H9 (cell line): Measurements from ENCODE around the gene PPP2R3A. TPM values are rescaled to one million over a fixed set of nuclear protein-coding genes. Genes with fewer than 3 reads are reported as not detected.

Experiments
- DNase-seq: peaks from one replicate; pipeline ENCODE4 v3.0.0-alpha.2; 2017
- H2AFZ ChIP-seq: one replicate; pipeline ENCODE4 v1.6.1; 2013; ENCODE audit warnings: mild to moderate bottlenecking, low read length, control low read depth, moderate library complexity
- H2AK5ac ChIP-seq: 2 replicates; pipeline ENCODE4 v1.6.1; 2013; ENCODE audit warnings: low read length, control low read depth, mixed read lengths; ENCODE audit not compliant: insufficient read length
- H2BK120ac ChIP-seq: one replicate; pipeline ENCODE4 v1.6.1; 2013; ENCODE audit warnings: low read depth, mild to moderate bottlenecking, low read length, control low read depth, inconsistent platforms; ENCODE audit not compliant: poor library complexity, severe bottlenecking
- H2BK12ac ChIP-seq: 2 replicates; pipeline ENCODE4 v1.6.1; 2013; ENCODE audit warnings: low read length, control low read depth, mixed read lengths, low read depth; ENCODE audit not compliant: insufficient read length
- H2BK15ac ChIP-seq: 2 replicates; pipeline ENCODE4 v1.6.1; 2013; ENCODE audit warnings: low read depth, low read length, control low read depth
- H2BK20ac ChIP-seq: one replicate; pipeline ENCODE4 v1.6.1; 2013; ENCODE audit warnings: low read depth, mild to moderate bottlenecking, low read length, control low read depth, inconsistent platforms; ENCODE audit not compliant: poor library complexity, severe bottlenecking
- H2BK5ac ChIP-seq: 2 replicates; pipeline ENCODE4 v1.6.1; 2013; ENCODE audit warnings: low read length, control low read depth, mixed read lengths; ENCODE audit not compliant: insufficient read length
- H3K14ac ChIP-seq: 2 replicates; pipeline ENCODE4 v1.6.1; 2013; ENCODE audit warnings: low read length, control low read depth; ENCODE audit not compliant: insufficient read depth
- H3K18ac ChIP-seq: 2 replicates; pipeline ENCODE4 v1.6.1; 2013; ENCODE audit warnings: low read depth, mild to moderate bottlenecking, mixed read lengths, low read length, control low read depth; ENCODE audit not compliant: insufficient read length
- H3K23ac ChIP-seq: 2 replicates; pipeline ENCODE4 v1.6.1; 2013; ENCODE audit warnings: low read length, control low read depth, mixed read lengths, low read depth; ENCODE audit not compliant: insufficient read length
- H3K23me2 ChIP-seq: 2 replicates; pipeline ENCODE4 v1.6.1; 2013; ENCODE audit warnings: low read depth, mild to moderate bottlenecking, mixed read lengths, low read length, control low read depth; ENCODE audit not compliant: insufficient read length, poor library complexity, severe bottlenecking
- H3K27ac ChIP-seq: 2 replicates; pipeline ENCODE4 v1.5.1; 2013; ENCODE audit warnings: low read length, control low read depth, mixed read lengths, low read depth; ENCODE audit not compliant: insufficient read length
- H3K27me3 ChIP-seq: 2 replicates; pipeline ENCODE4 v1.6.1; 2013; ENCODE audit warnings: low read length, control low read depth, inconsistent platforms; ENCODE audit not compliant: insufficient read depth
- H3K4ac ChIP-seq: 2 replicates; pipeline ENCODE4 v1.6.1; 2013; ENCODE audit warnings: low read depth, mild to moderate bottlenecking, control low read depth, inconsistent platforms, low read length, moderate library complexity
- H3K4me1 ChIP-seq: 2 replicates; pipeline ENCODE4 v1.6.1; 2013; ENCODE audit warnings: low read length, control low read depth, inconsistent platforms; ENCODE audit not compliant: insufficient read depth
- H3K4me2 ChIP-seq: 2 replicates; pipeline ENCODE4 v1.6.1; 2013; ENCODE audit warnings: low read length, control low read depth, mixed read lengths; ENCODE audit not compliant: insufficient read length, insufficient read depth
- H3K56ac ChIP-seq: 2 replicates; pipeline ENCODE4 v1.6.1; 2013; ENCODE audit warnings: low read depth, mild to moderate bottlenecking, mixed read lengths, low read length, control low read depth; ENCODE audit not compliant: insufficient read length
- H3K79me1 ChIP-seq: 2 replicates; pipeline ENCODE4 v1.6.1; 2013; ENCODE audit warnings: low read depth, mild to moderate bottlenecking, moderate library complexity, low read length, control low read depth, inconsistent platforms; ENCODE audit not compliant: insufficient read depth, poor library complexity, severe bottlenecking
- H3K79me2 ChIP-seq: 2 replicates; pipeline ENCODE4 v1.6.1; 2013; ENCODE audit warnings: low read length, control low read depth, inconsistent platforms; ENCODE audit not compliant: insufficient read depth
- H3K9ac ChIP-seq: 2 replicates; pipeline ENCODE4 v1.6.1; 2013; ENCODE audit warnings: low read length, control low read depth, mixed read lengths; ENCODE audit not compliant: insufficient read length; ENCODE audit errors: extremely low read depth
- H3K9me3 ChIP-seq: one replicate; pipeline ENCODE4 v1.6.1; 2013; ENCODE audit warnings: low read depth, low read length, inconsistent platforms; ENCODE audit not compliant: control insufficient read depth
- H3T11ph ChIP-seq: one replicate; pipeline ENCODE4 v1.6.1; 2013; ENCODE audit warnings: mild to moderate bottlenecking, low read length, control low read depth, inconsistent platforms
- H4K20me1 ChIP-seq: one replicate; pipeline ENCODE4 v1.6.1; 2013; ENCODE audit not compliant: control insufficient read depth, insufficient read length, insufficient read depth
- H4K5ac ChIP-seq: 2 replicates; pipeline ENCODE4 v1.6.1; 2013; ENCODE audit warnings: low read depth, mild to moderate bottlenecking, mixed read lengths, low read length, control low read depth; ENCODE audit not compliant: insufficient read length
- H4K8ac ChIP-seq: replicated peaks from 2 replicates; pipeline ENCODE4 v1.6.1; 2013; ENCODE audit warnings: low read length, control low read depth, mixed read lengths, low read depth; ENCODE audit not compliant: insufficient read length
- H4K91ac ChIP-seq: 2 replicates; pipeline ENCODE4 v1.6.1; 2013; ENCODE audit warnings: low read depth, mild to moderate bottlenecking, moderate library complexity, mixed read lengths, low read length, control low read depth; ENCODE audit not compliant: insufficient read length
- H3K27ac Mint-ChIP-seq, 3 experiments: 2 replicates in 2 of 3; 3 replicates in 1 of 3; pipeline ENCODE4 v1.8.0; 2020 to 2021; ENCODE audit warnings: mixed read lengths in 3 of 3, mild to moderate bottlenecking in 1 of 3, moderate library complexity in 1 of 3
- H3K27me3 Mint-ChIP-seq: 2 replicates; pipeline ENCODE4 v1.8.0; 2021; ENCODE audit warnings: low read depth, mild to moderate bottlenecking, moderate library complexity, mixed read lengths
- H3K36me3 Mint-ChIP-seq, 3 experiments: 2 replicates in 2 of 3; 3 replicates in 1 of 3; pipeline ENCODE4 v1.8.0; 2020 to 2021; ENCODE audit warnings: low read depth in 3 of 3, mixed read lengths in 3 of 3; ENCODE audit not compliant: insufficient read depth in 1 of 3
- H3K4me1 Mint-ChIP-seq, 2 experiments: 2 replicates each; pipeline ENCODE4 v1.8.0; 2020; ENCODE audit warnings: mixed read lengths in 2 of 2
- H3K4me3 Mint-ChIP-seq, 2 experiments: 2 replicates in 1 of 2; 3 replicates in 1 of 2; pipeline ENCODE4 v1.8.0; 2020 to 2021; ENCODE audit warnings: mild to moderate bottlenecking in 2 of 2, mixed read lengths in 2 of 2, moderate library complexity in 1 of 2
- H3K9me3 Mint-ChIP-seq, 2 experiments: 2 replicates in 1 of 2; 3 replicates in 1 of 2; pipeline ENCODE4 v1.8.0; 2020; ENCODE audit warnings: mild to moderate bottlenecking in 2 of 2, mixed read lengths in 2 of 2, moderate library complexity in 1 of 2
- CTCF ChIP-seq: fragments of 200-600 bp; sonication (generic); conservative IDR thresholded peaks from 3 replicates; pipeline ENCODE4 v1.8.0; 2021; ENCODE audit warnings: antibody characterized with exemption, mild to moderate bottlenecking
- WGBS: extraction: QIAGEN DNeasy Blood & Tissue Kit; methylation state at CpG from one replicate; pipeline ENCODE4 v1.1.7; 2013; ENCODE audit warnings: missing lambda C conversion rate, low lambda C conversion rate, mixed read lengths; ENCODE audit not compliant: insufficient read length; ENCODE audit errors: extremely low coverage; 5-methylcytosine and 5-hydroxymethylcytosine counted together
- total RNA-seq: library from RNA; stranded (reverse); gene quantifications from 2 replicates; pipeline ENCODE4 v1.2.1, GENCODE V29; 2021

Gene PPP2R3A
- total RNA-seq, 1 experiment from 2014 or later, result 12.4 TPM

- no peaks in the 10 kb centered on the region for H3K27me3 ChIP-seq
- no peak overlapping the region for H3K18ac ChIP-seq
- Mint-ChIP-seq H3K36me3 (peaks cover 0 to 7% (median 0%) of the 10 kb centered on the region in 3 experiments; a peak in 2 of 7 replicates), H3K4me3 (no peak overlapping the region), H3K9me3 (no peaks in the 10 kb centered on the region), H3K27me3 (no peaks in the 10 kb centered on the region), H3K4me1 (peaks cover 0 to 4% of the 10 kb centered on the region in 2 experiments; a peak in 2 of 4 replicates), H3K27ac (no peak overlapping the region)
- TF ChIP-seq CTCF, result no peak
- no peak overlapping the region for H3K56ac ChIP-seq
- H2BK12ac ChIP-seq, result no peak overlapping the region
- no peak overlapping the region for H3T11ph ChIP-seq
- no peak for DNase-seq
- no peak overlapping the region for H4K91ac ChIP-seq
- H4K5ac ChIP-seq, result no peak overlapping the region
- no peaks in the 10 kb centered on the region for H3K23me2 ChIP-seq
- H3K79me1 ChIP-seq, result no peaks in the 10 kb centered on the region
- no peak overlapping the region for H2BK20ac ChIP-seq
- no peak overlapping the region for H2AFZ ChIP-seq
- no peak overlapping the region for H2BK5ac ChIP-seq
- no peak overlapping the region for H4K8ac ChIP-seq
- H2BK15ac ChIP-seq, result no peak overlapping the region
- H3K4ac ChIP-seq, result no peak overlapping the region
- H4K20me1 ChIP-seq, result no peaks in the 10 kb centered on the region
- H3K4me2 ChIP-seq, result no peak overlapping the region
- no peak overlapping the region for H3K9ac ChIP-seq
- H3K79me2 ChIP-seq, result no peaks in the 10 kb centered on the region
- no CpG with 5 or more reads among the region's 6 CpGs for WGBS
- no peak overlapping the region for H2AK5ac ChIP-seq
- H3K4me1 ChIP-seq, result no peaks in the 10 kb centered on the region
- H2BK120ac ChIP-seq, result no peak overlapping the region
- H3K23ac ChIP-seq, result no peak overlapping the region
- H3K9me3 ChIP-seq, result no peaks in the 10 kb centered on the region
- H3K27ac ChIP-seq, result no peak overlapping the region
- H3K14ac ChIP-seq, result no peak overlapping the region
Observed at GRCh38 chr3:136022529-136023263, 57.2 kb downstream of the PPP2R3A start.
